PC-9 (cell line): ENCODE measurements around the gene PTPN1. TPM values are rescaled to one million over a fixed set of nuclear protein-coding genes. Genes with fewer than 3 reads are reported as not detected.
A peak's percentile ranks its signal among the peaks of the same experiment; 100 is the strongest.
"Not testable (repeated sequence)": the region's sequence is repeated elsewhere in the genome, so short reads cannot be mapped to it uniquely, and the experiment has no call there.

Experiments used
- BruUV-seq: library from RNA; stranded (reverse); fragments of 400-500 nt; replicated peaks from 2 replicates; lab custom pipeline; 2021; lab: Mats Ljungman, UMichigan
- CTCF ChIA-PET: fragments of 300-600 bp; sonication (Branson Sonifier 250); formaldehyde crosslinking; loops from one replicate; lab custom pipeline; 2022; ENCODE audit warnings: antibody characterized with exemption; lab: Charles Lee
- POLR2A ChIA-PET: fragments of 300-600 bp; sonication (Branson Sonifier 250); formaldehyde crosslinking; loops from one replicate; lab custom pipeline; 2022; ENCODE audit warnings: antibody characterized with exemption; ENCODE audit not compliant: unreplicated experiment; lab: Charles Lee
- DNase-seq, 2 experiments: peaks; one replicate each; pipeline versions ENCODE4 v3.0.0 to v3.0.0-alpha.2; 2015 to 2022; ENCODE audit warnings: mixed read lengths in 1 of 2
- H2AFZ ChIP-seq: fragments of 200-600 bp; sonication (generic); 2 replicates; pipeline ENCODE4 v1.8.1; 2017; ENCODE audit warnings: antibody characterized with exemption
- H3F3A ChIP-seq: fragments of 200-600 bp; sonication (generic); 2 replicates; pipeline ENCODE4 v1.8.1; 2017; ENCODE audit warnings: antibody characterized with exemption, mild to moderate bottlenecking, low read depth; ENCODE audit not compliant: insufficient read depth
- H3K27ac ChIP-seq: fragments of 200-600 bp; sonication (generic); 2 replicates; pipeline ENCODE4 v1.6.1; 2016; ENCODE audit warnings: mixed run types
- H3K27me3 ChIP-seq: fragments of 200-600 bp; sonication (generic); 2 replicates; pipeline ENCODE4 v1.6.1; 2016; ENCODE audit warnings: low read depth, mixed run types; ENCODE audit not compliant: insufficient read depth
- H3K36me3 ChIP-seq: fragments of 200-600 bp; sonication (generic); 2 replicates; pipeline ENCODE4 v1.6.1; 2016; ENCODE audit warnings: low read depth, mixed run types
- H3K4me1 ChIP-seq: fragments of 200-600 bp; sonication (generic); replicated peaks from 2 replicates; pipeline ENCODE4 v1.6.1; 2016; ENCODE audit warnings: mixed run types; ENCODE audit not compliant: insufficient read depth
- H3K4me2 ChIP-seq: fragments of 200-600 bp; sonication (generic); 2 replicates; pipeline ENCODE4 v1.6.1; 2017; ENCODE audit warnings: mixed run types
- H3K4me3 ChIP-seq: fragments of 200-600 bp; sonication (generic); 2 replicates; pipeline ENCODE4 v1.6.1; 2016; ENCODE audit warnings: mixed run types
- H3K79me2 ChIP-seq: fragments of 200-600 bp; sonication (generic); 2 replicates; pipeline ENCODE4 v1.6.1; 2017; ENCODE audit warnings: low read depth, mixed run types
- H3K9me2 ChIP-seq: fragments of 200-600 bp; sonication (generic); 2 replicates; pipeline ENCODE4 v1.8.1; 2017; ENCODE audit warnings: mild to moderate bottlenecking; ENCODE audit not compliant: insufficient read depth
- H3K9me3 ChIP-seq: fragments of 200-600 bp; sonication (generic); 2 replicates; pipeline ENCODE4 v1.8.1; 2016; ENCODE audit warnings: low read depth; ENCODE audit not compliant: insufficient read depth
- H4K20me1 ChIP-seq: fragments of 200-600 bp; sonication (generic); 2 replicates; pipeline ENCODE4 v1.8.1; 2017; ENCODE audit not compliant: insufficient read depth
- CTCF ChIP-seq: fragments of 200-600 bp; sonication (generic); conservative IDR thresholded peaks from 2 replicates; pipeline ENCODE4 v1.6.1; 2017; ENCODE audit warnings: mixed run types, antibody characterized with exemption, mild to moderate bottlenecking, moderate library complexity
- EZH2 ChIP-seq: fragments of 200-600 bp; sonication (generic); IDR thresholded peaks from 2 replicates; pipeline ENCODE4 v1.8.0; 2017; ENCODE audit warnings: antibody characterized with exemption, low read depth
- intact Hi-C: fragments of 100-400 bp; cut with micrococcal nuclease; formaldehyde crosslinking; loops from one replicate; pipeline ENCODE4 v1.10.0; 2022; ENCODE audit not compliant: unreplicated experiment
- total RNA-seq: library from RNA; stranded (reverse); gene quantifications from 2 replicates; pipeline ENCODE4 v1.2.3, GENCODE V29; 2021

Gene PTPN1
- total RNA-seq, 1 experiment from 2014 or later = 59.8 TPM

GRCh38 chr20:50568549-50568942 is 58.4 kb downstream of the PTPN1 start:
- ChIA-PET POLR2A (interaction anchor here (0.9 kb wide), 1 partner anchor 365 kb away, joined by 9 read pairs; no protein-coding TSS in a partner anchor), CTCF (no interaction called here)
- Histone ChIP-seq H4K20me1 (no peaks in the 10 kb centered on the region; the same call in none of the 2 replicates), H3K36me3 (peaks cover 41% of the 10 kb centered on the region), H3K4me2 (no peak overlapping the region), H3K27me3 (no peaks in the 10 kb centered on the region), H3K9me2 (no peaks in the 10 kb centered on the region), H3K9me3 (no peaks in the 10 kb centered on the region), H2AFZ (no peak overlapping the region), H3K4me3 (no peak overlapping the region), H3F3A (peaks cover 8% of the 10 kb centered on the region; the same call in 1 of the 2 replicates), H3K27ac (no peak overlapping the region), H3K79me2 (peaks cover 8% of the 10 kb centered on the region; the same call in 1 of the 2 replicates), H3K4me1 (no peaks in the 10 kb centered on the region)
- intact Hi-C loops = no loop called here
- TF ChIP-seq CTCF (no peak), EZH2 (no peak)
- BruUV-seq = no TSS peak
- no peak for DNase-seq

GRCh38 chr20:50569487-50569863 is 59.3 kb downstream of the PTPN1 start:
- H4K20me1 ChIP-seq, POLR2A ChIA-PET, CTCF ChIA-PET, H3K9me2 ChIP-seq, H3K79me2 ChIP-seq, H3K9me3 ChIP-seq, H3K4me1 ChIP-seq, DNase-seq, H3K27ac ChIP-seq, intact Hi-C loops, H2AFZ ChIP-seq, H3K27me3 ChIP-seq, H3K4me2 ChIP-seq, BruUV-seq, H3K4me3 ChIP-seq: not testable (repeated sequence)
- Histone ChIP-seq H3F3A (peaks cover 15% of the 10 kb centered on the region; the same call in 1 of the 2 replicates), H3K36me3 (peaks cover 38% of the 10 kb centered on the region)

GRCh38 chr20:50569864-50570836 is 60.0 kb downstream of the PTPN1 start:
- BruUV-seq = no TSS peak
- peaks cover 8% of the 10 kb centered on the region; the same call in 1 of the 2 replicates for H3K79me2 ChIP-seq
- CTCF ChIA-PET = no interaction called here

More at GRCh38 chr20:50569864-50570836, 60.0 kb downstream of the PTPN1 start:
- Histone ChIP-seq H3K27ac (no peak overlapping the region), H2AFZ (no peak overlapping the region), H3K4me2 (no peak overlapping the region), H3K36me3 (peaks cover 31% of the 10 kb centered on the region), H4K20me1 (no peaks in the 10 kb centered on the region; the same call in none of the 2 replicates), H3F3A (peaks cover 15% of the 10 kb centered on the region; the same call in 1 of the 2 replicates), H3K4me1 (no peaks in the 10 kb centered on the region), H3K9me2 (no peaks in the 10 kb centered on the region), H3K27me3 (no peaks in the 10 kb centered on the region), H3K9me3 (no peaks in the 10 kb centered on the region), H3K4me3 (no peak overlapping the region)
- TF ChIP-seq CTCF (peak; percentile 41; the same call in 1 of the 2 replicates), EZH2 (no peak)
- intact Hi-C loops = loop anchor here (2.0 kb wide), 1 partner anchor 105 kb away; no protein-coding TSS in a partner anchor
- peak in 1 of 2 experiments; percentile 20 for DNase-seq
- POLR2A ChIA-PET = interaction anchor here (0.6 kb wide), 1 partner anchor 29 kb away, joined by 3 read pairs; no protein-coding TSS in a partner anchor
